SK-N-SH (cell line): ENCODE results near the gene ZBTB49. TPM values are rescaled to one million over a fixed set of nuclear protein-coding genes. Genes with fewer than 3 reads are reported as not detected.

ENCODE experiments used
- CTCF ChIA-PET: fragments of 300-600, 350-600 bp; formaldehyde crosslinking; extraction: SDS; loops from one replicate; lab custom pipeline; 2021; lab: Yijun Ruan, JAX
- POLR2A ChIA-PET: fragments of 350-600 bp; sonication (Branson Sonifier 250); formaldehyde crosslinking; extraction: SDS; loops from one replicate; lab custom pipeline; 2020; ENCODE audit warnings: antibody characterized with exemption, inconsistent platforms; lab: Yijun Ruan, JAX
- DNase-seq: peaks from one replicate; pipeline ENCODE4 v3.0.0; 2012
- H2AFZ ChIP-seq: fragments of 200-600 bp; sonication (generic); 2 replicates; pipeline ENCODE4 v1.8.1; 2016; ENCODE audit warnings: antibody characterized with exemption, mild to moderate bottlenecking, low read depth
- H3F3A ChIP-seq: fragments of 200-600 bp; sonication (generic); replicated peaks from 2 replicates; pipeline ENCODE3; 2016; ENCODE audit warnings: antibody characterized with exemption, mild to moderate bottlenecking; ENCODE audit not compliant: insufficient read depth
- H3K27ac ChIP-seq, 2 experiments: fragments of 200-500 bp in 1 of 2; fragments of 200-600 bp in 1 of 2; sonication (Bioruptor generic) in 1 of 2; sonication (generic), shearing (Covaris generic) in 1 of 2; 2 replicates each; pipeline versions ENCODE4 v1.5.1 to v1.6.1; 2014 to 2016; ENCODE audit warnings: low read depth in 2 of 2, inconsistent platforms in 1 of 2, low read length in 1 of 2, mild to moderate bottlenecking in 1 of 2, mixed read lengths in 1 of 2
- H3K27me3 ChIP-seq: fragments of 200-600 bp; sonication (generic), shearing (Covaris generic); 2 replicates; pipeline ENCODE4 v1.6.1; 2016; ENCODE audit warnings: mixed run types; ENCODE audit not compliant: insufficient read depth
- H3K36me3 ChIP-seq, 2 experiments: fragments of 200-500 bp in 1 of 2; fragments of 200-600 bp in 1 of 2; sonication (Bioruptor generic) in 1 of 2; sonication (generic) in 1 of 2; replicated peaks in 1 of 2; 2 replicates each; pipeline versions ENCODE3 to v1.5.1; 2014 to 2016; ENCODE audit warnings: low read length in 1 of 2, mild to moderate bottlenecking in 1 of 2; ENCODE audit not compliant: insufficient read depth in 2 of 2, control insufficient read depth in 1 of 2
- H3K4me1 ChIP-seq, 2 experiments: fragments of 200-500 bp in 1 of 2; fragments of 200-600 bp in 1 of 2; sonication (Bioruptor generic) in 1 of 2; sonication (generic), shearing (Covaris generic) in 1 of 2; 2 replicates each; pipeline versions ENCODE4 v1.5.1 to v1.6.1; 2014 to 2016; ENCODE audit warnings: low read depth in 1 of 2, low read length in 1 of 2, mixed run types in 1 of 2; ENCODE audit not compliant: insufficient read depth in 2 of 2, control insufficient read depth in 1 of 2
- H3K4me2 ChIP-seq: fragments of 200-600 bp; sonication (generic), shearing (Covaris generic); 2 replicates; pipeline ENCODE4 v1.6.1; 2017; ENCODE audit warnings: mixed run types
- H3K4me3 ChIP-seq, 2 experiments: fragments of 200-500 bp in 1 of 2; fragments of 200-600 bp in 1 of 2; sonication (Bioruptor generic) in 1 of 2; sonication (generic), shearing (Covaris generic) in 1 of 2; 2 replicates each; pipeline versions ENCODE4 v1.5.1 to v1.8.1; 2014 to 2016; ENCODE audit warnings: low read depth in 2 of 2, inconsistent platforms in 1 of 2, low read length in 1 of 2, mild to moderate bottlenecking in 1 of 2, mixed read lengths in 1 of 2, moderate library complexity in 1 of 2
- H3K79me2 ChIP-seq: fragments of 200-600 bp; sonication (generic); 2 replicates; pipeline ENCODE4 v1.8.1; 2017; ENCODE audit warnings: mild to moderate bottlenecking; ENCODE audit not compliant: insufficient read depth
- H3K9ac ChIP-seq: fragments of 200-600 bp; sonication (generic); 2 replicates; pipeline ENCODE4 v1.6.1; 2017; ENCODE audit warnings: mixed run types
- H3K9me2 ChIP-seq: fragments of 200-600 bp; sonication (generic); 2 replicates; pipeline ENCODE4 v1.6.1; 2017; ENCODE audit warnings: mixed run types
- H3K9me3 ChIP-seq: fragments of 200-600 bp; sonication (generic); 2 replicates; pipeline ENCODE4 v1.6.1; 2017; ENCODE audit warnings: mixed run types, mild to moderate bottlenecking, moderate library complexity
- H4K20me1 ChIP-seq: fragments of 200-600 bp; sonication (generic); 2 replicates; pipeline ENCODE4 v1.6.1; 2017; ENCODE audit warnings: mild to moderate bottlenecking, mixed run types; ENCODE audit not compliant: insufficient read depth
- EP300 ChIP-seq, 2 experiments: IDR thresholded peaks; 2 replicates each; pipeline versions ENCODE4 v1.4.0 to v1.6.1; 2012; ENCODE audit warnings: borderline replicate concordance in 1 of 2, low read depth in 1 of 2, low read length in 1 of 2
- FOSL2 ChIP-seq: IDR thresholded peaks from 2 replicates; pipeline ENCODE4 v1.4.0; 2012; ENCODE audit warnings: low read depth, mild to moderate bottlenecking, moderate library complexity, borderline replicate concordance
- GABPA ChIP-seq: IDR thresholded peaks from 2 replicates; pipeline ENCODE4 v1.4.0; 2012; ENCODE audit warnings: low read depth, mild to moderate bottlenecking
- GATA2 ChIP-seq: sonication (generic); formaldehyde crosslinking; IDR thresholded peaks from 2 replicates; pipeline ENCODE4 v1.5.0; 2020; ENCODE audit warnings: mild to moderate bottlenecking, missing genetic modification reagents
- JUND ChIP-seq: IDR thresholded peaks from 2 replicates; pipeline ENCODE4 v1.4.0; 2012
- MXI1 ChIP-seq: IDR thresholded peaks from 2 replicates; pipeline ENCODE4 v1.6.1; 2012; ENCODE audit warnings: mild to moderate bottlenecking, low read depth, low read length, improper control_type of control experiment
- NFIC ChIP-seq: IDR thresholded peaks from 2 replicates; pipeline ENCODE4 v1.4.0; 2012; ENCODE audit warnings: borderline replicate concordance
- NRF1 ChIP-seq: IDR thresholded peaks from 2 replicates; pipeline ENCODE4 v1.6.1; 2012; ENCODE audit warnings: low read depth, mild to moderate bottlenecking, low read length
- RAD21 ChIP-seq: IDR thresholded peaks from 2 replicates; pipeline ENCODE4 v1.6.1; 2012; ENCODE audit warnings: mild to moderate bottlenecking, low read length
- RFX5 ChIP-seq: IDR thresholded peaks from 2 replicates; pipeline ENCODE4 v1.6.1; 2012; ENCODE audit warnings: mild to moderate bottlenecking, improper control_type of control experiment, low read length
- TCF12 ChIP-seq: IDR thresholded peaks from 2 replicates; pipeline ENCODE4 v1.4.0; 2012
- USF2 ChIP-seq: fragments of 150-350 bp; IDR thresholded peaks from 2 replicates; pipeline ENCODE4 v1.6.1; 2017; ENCODE audit warnings: antibody characterized with exemption, low read length, low read depth, borderline replicate concordance
- YY1 ChIP-seq: IDR thresholded peaks from 2 replicates; pipeline ENCODE4 v1.4.0; 2012; ENCODE audit warnings: low read depth, mild to moderate bottlenecking
- ZBTB33 ChIP-seq: IDR thresholded peaks from 2 replicates; pipeline ENCODE4 v1.4.0; 2012; ENCODE audit warnings: low read depth, borderline replicate concordance
- WGBS: methylation state at CpG from one replicate; pipeline ENCODE4 v1.1.6; 2017; ENCODE audit warnings: low lambda C conversion rate; 5-methylcytosine and 5-hydroxymethylcytosine counted together
- polyA plus RNA-seq, 3 experiments: library from polyadenylated mRNA; depleted of rRNA; stranded (reverse); fragments of >200 nt; gene quantifications; 2 replicates each; pipeline ENCODE4 v1.2.3, GENCODE V29; 2012

Gene ZBTB49
- polyA plus RNA-seq, 1 of the 3 experiments (the other 2 are of a cell fraction), result 3.1 TPM

GRCh38 chr4:4350909-4351308, 60.9 kb downstream of the ZBTB49 start (continued):
- TF ChIP-seq USF2, result no peak

- Histone ChIP-seq H3F3A (no peaks in the 10 kb centered on the region), H3K9me2 (no peaks in the 10 kb centered on the region), H3K4me1 (no peaks in the 10 kb centered on the region), H3K27ac (no peak overlapping the region), H2AFZ (no peak overlapping the region), H3K4me3 (no peak overlapping the region), H3K36me3 (no peaks in the 10 kb centered on the region), H3K9ac (no peak overlapping the region), H3K27me3 (peaks cover 5% of the 10 kb centered on the region; the same call in 1 of the 2 replicates), H3K4me2 (no peak overlapping the region), H4K20me1 (no peaks in the 10 kb centered on the region), H3K9me3 (no peaks in the 10 kb centered on the region), H3K79me2 (no peaks in the 10 kb centered on the region)
- no peak for DNase-seq
- ChIA-PET CTCF (interaction anchor here (2.1 kb wide), 1 partner anchor 20 kb away, joined by 10 read pairs; no protein-coding TSS in a partner anchor), POLR2A (no interaction called here)
- WGBS, result 15% methylated on average over 1 of the region's 1 CpG
- TF ChIP-seq EP300 (IDR thresholded peaks at IDR 0.05; ENCODE audit: borderline replicate concordance in 1 of 2, low read depth in 1 of 2, low read length in 1 of 2), result no peak
Measured at GRCh38 chr4:4355302-4355701, 65.3 kb downstream of the ZBTB49 start.

- Histone ChIP-seq H3K27ac (no peak overlapping the region), H3K9ac (no peak overlapping the region), H3K4me2 (no peak overlapping the region), H3K79me2 (no peaks in the 10 kb centered on the region), H3K4me1 (no peaks in the 10 kb centered on the region), H3K36me3 (no peaks in the 10 kb centered on the region), H4K20me1 (no peaks in the 10 kb centered on the region), H3K9me2 (no peaks in the 10 kb centered on the region), H3K27me3 (peaks cover 5% of the 10 kb centered on the region; the same call in 1 of the 2 replicates), H3F3A (no peaks in the 10 kb centered on the region), H3K9me3 (no peaks in the 10 kb centered on the region), H3K4me3 (no peak overlapping the region), H2AFZ (no peak overlapping the region)
- 63% methylated on average over 14 of the region's 26 CpGs for WGBS
- ChIA-PET CTCF (interaction anchor here (2.1 kb wide), 1 partner anchor 21 kb away, joined by 10 read pairs; no protein-coding TSS in a partner anchor), POLR2A (no interaction called here)
- no peak for TF ChIP-seq NFIC
- TF ChIP-seq ZBTB33, result no peak
- no peak for TF ChIP-seq TCF12
- TF ChIP-seq RFX5, result no peak
- TF ChIP-seq YY1, result no peak
- TF ChIP-seq JUND, result no peak
- TF ChIP-seq RAD21, result no peak
- no peak for TF ChIP-seq GATA2 (CRISPR knock-in tag)
- TF ChIP-seq GABPA, result no peak
- TF ChIP-seq NRF1, result no peak
- no peak for TF ChIP-seq FOSL2
- no peak for TF ChIP-seq MXI1
- no peak for DNase-seq
Measured at GRCh38 chr4:4356106-4357041, 66.3 kb downstream of the ZBTB49 start.
